ENCODE results near the gene CYP4X1.
A peak's percentile ranks its signal among the peaks of the same experiment; 100 is the strongest.
"Not testable (repeated sequence)": the region's sequence is repeated elsewhere in the genome, so short reads cannot be mapped to it uniquely, and the experiment has no call there.

Gene CYP4X1, protein sequence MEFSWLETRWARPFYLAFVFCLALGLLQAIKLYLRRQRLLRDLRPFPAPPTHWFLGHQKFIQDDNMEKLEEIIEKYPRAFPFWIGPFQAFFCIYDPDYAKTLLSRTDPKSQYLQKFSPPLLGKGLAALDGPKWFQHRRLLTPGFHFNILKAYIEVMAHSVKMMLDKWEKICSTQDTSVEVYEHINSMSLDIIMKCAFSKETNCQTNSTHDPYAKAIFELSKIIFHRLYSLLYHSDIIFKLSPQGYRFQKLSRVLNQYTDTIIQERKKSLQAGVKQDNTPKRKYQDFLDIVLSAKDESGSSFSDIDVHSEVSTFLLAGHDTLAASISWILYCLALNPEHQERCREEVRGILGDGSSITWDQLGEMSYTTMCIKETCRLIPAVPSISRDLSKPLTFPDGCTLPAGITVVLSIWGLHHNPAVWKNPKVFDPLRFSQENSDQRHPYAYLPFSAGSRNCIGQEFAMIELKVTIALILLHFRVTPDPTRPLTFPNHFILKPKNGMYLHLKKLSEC

DNA sequence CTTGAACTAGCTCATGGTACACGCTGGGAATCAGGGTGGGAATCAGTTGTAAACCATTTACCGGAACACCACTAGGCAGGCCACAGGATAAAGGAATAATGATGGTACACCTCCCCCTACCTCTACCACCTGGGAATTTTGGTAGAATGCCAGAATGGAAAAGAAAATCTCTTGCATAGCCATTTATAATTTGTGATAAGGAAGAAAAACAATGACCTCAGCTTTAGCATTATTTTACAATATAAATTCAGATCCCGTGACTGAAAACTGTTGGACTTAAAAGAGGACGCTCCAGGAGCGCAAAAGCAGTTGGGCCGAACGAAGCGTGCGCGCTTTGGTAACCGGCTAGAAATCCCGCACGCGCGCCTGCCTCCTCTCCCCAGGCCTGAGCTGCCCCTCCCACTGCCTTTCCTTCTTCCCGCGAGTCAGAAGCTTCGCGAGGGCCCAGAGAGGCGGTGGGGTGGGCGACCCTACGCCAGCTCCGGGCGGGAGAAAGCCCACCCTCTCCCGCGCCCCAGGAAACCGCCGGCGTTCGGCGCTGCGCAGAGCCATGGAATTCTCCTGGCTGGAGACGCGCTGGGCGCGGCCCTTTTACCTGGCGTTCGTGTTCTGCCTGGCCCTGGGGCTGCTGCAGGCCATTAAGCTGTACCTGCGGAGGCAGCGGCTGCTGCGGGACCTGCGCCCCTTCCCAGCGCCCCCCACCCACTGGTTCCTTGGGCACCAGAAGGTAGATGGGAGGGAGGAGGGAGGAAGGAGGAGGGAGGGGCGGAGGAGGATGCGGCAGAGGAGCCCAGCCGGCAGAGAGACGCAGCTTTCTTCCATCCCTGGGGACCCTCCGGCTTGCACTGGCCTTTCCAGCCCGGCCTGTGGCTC lies at the start of gene CYP4X1:
Gene CYP4X1 (plus strand): TSS at position 402 of the 873 bp plus-strand sequence. CDS start 149 bp downstream, at position 551.
- Histone ChIP-seq H3K4me2 (ENCODE audit: low read length) (peak within 1 kb of the TSS; percentile 34), H3K9ac (no peak within 1 kb of the TSS), H3K36me3 (ENCODE audit: control insufficient read depth, insufficient read depth, low read length) (no peaks in the 10 kb centered on the region), H3K27me3 (ENCODE audit: control insufficient read depth, insufficient read depth, low read length) (no peaks in the 10 kb centered on the region), H3K9me3 (ENCODE audit: control insufficient read depth, low read length) (no peaks in the 10 kb centered on the region), H3K27ac (peak within 1 kb of the TSS; percentile 49), H2AFZ (no peak within 1 kb of the TSS), H3K4me3 (ENCODE audit: low read depth, low read length) (peak within 1 kb of the TSS; percentile 27), H3K79me2 (no peaks in the 10 kb centered on the region), H3K4me1 (no peaks in the 10 kb centered on the region)
- TF ChIP-seq, protein P1, sequence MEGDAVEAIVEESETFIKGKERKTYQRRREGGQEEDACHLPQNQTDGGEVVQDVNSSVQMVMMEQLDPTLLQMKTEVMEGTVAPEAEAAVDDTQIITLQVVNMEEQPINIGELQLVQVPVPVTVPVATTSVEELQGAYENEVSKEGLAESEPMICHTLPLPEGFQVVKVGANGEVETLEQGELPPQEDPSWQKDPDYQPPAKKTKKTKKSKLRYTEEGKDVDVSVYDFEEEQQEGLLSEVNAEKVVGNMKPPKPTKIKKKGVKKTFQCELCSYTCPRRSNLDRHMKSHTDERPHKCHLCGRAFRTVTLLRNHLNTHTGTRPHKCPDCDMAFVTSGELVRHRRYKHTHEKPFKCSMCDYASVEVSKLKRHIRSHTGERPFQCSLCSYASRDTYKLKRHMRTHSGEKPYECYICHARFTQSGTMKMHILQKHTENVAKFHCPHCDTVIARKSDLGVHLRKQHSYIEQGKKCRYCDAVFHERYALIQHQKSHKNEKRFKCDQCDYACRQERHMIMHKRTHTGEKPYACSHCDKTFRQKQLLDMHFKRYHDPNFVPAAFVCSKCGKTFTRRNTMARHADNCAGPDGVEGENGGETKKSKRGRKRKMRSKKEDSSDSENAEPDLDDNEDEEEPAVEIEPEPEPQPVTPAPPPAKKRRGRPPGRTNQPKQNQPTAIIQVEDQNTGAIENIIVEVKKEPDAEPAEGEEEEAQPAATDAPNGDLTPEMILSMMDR (IDR thresholded peaks at IDR 0.05): no peak

DNA sequence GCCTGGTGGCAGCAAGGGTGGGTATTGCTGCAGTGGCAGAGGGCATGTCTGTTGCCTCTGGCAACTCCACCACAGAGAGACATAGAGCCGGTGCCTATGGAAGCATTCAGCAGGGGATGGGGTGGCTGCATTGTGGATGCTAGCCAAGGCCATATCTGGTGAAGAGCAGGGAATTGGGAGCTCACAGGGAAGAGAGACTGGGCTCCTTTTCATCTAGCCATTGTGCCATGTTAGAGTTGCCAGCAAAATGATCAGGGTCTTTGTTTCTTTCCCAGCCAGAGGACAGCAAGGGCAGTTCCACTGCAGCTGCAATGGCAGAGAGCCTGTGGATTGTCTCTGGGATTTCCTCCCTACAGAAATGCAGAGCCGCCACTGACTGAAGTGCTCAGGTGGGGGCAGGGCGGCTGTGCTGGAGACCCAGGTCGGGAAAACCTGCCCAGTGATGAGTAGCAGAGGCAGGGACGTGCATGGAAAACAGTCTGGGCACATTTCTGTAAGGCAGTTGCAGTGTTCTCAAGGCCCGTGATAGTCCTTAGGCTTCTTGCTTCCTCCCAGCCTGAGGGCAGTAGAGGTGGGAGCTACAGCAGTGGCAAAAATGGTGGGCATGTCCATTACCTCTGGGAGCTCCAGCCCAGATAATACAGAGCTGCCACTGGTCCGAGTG lies 40.2 kb upstream of the CYP4X1 start:
- TF ChIP-seq, protein P1 (IDR thresholded peaks at IDR 0.05): no peak
- Histone ChIP-seq H3K79me2 (no peaks in the 10 kb centered on the region), H3K27ac (no peak overlapping the region), H3K9me3 (ENCODE audit: control insufficient read depth, low read length) (no peaks in the 10 kb centered on the region), H3K4me3 (ENCODE audit: low read depth, low read length) (no peak overlapping the region), H2AFZ (no peak overlapping the region), H3K27me3 (ENCODE audit: control insufficient read depth, insufficient read depth, low read length) (no peaks in the 10 kb centered on the region), H3K4me2 (ENCODE audit: low read length) (no peak overlapping the region), H3K4me1 (no peaks in the 10 kb centered on the region), H3K36me3 (ENCODE audit: control insufficient read depth, insufficient read depth, low read length) (no peaks in the 10 kb centered on the region), H3K9ac (no peak overlapping the region)

DNA sequence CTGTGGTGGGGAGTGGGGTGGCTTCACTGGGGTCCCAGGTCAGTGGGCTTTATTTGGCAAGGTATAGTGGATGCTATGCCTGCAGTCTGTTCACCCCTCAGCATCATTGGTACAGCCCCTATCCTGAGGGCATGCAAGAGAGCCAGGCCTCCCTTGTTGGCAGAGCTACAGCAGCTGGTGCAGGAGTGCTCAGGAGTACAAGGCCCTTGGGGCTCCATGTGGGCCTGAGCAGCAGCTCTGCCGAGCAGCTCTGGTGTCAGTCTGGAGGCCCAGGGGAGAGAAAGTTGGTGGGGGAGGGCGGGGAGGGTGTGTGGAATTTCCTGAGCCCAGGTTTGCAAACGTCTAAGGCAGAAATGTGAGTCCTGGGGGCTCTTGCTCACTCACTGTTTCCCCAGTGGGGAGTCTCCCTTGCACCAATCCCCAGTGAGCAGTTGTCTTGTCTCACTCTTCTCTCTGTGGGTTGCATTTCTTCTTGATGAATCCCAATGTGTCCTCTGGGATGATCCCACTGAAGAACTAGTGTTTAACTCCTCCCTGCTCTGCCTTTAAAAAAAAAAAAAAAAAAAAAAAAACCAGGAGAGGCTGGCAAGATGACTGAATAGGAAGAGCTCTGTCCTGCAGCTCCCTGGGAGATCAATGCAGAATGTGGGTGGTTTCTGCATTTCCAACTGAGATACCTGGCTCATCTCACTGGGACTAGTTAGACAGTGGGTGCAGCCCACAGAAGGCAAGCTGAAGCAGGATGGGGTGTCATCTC lies 39.5 kb upstream of the CYP4X1 start:
- TF ChIP-seq, protein P1 (IDR thresholded peaks at IDR 0.05): no peak
- Histone ChIP-seq H3K27me3 (ENCODE audit: control insufficient read depth, insufficient read depth, low read length) (no peaks in the 10 kb centered on the region), H3K9me3 (ENCODE audit: control insufficient read depth, low read length) (no peaks in the 10 kb centered on the region), H2AFZ (no peak overlapping the region), H3K36me3 (ENCODE audit: control insufficient read depth, insufficient read depth, low read length) (no peaks in the 10 kb centered on the region), H3K27ac (no peak overlapping the region), H3K4me3 (ENCODE audit: low read depth, low read length) (no peak overlapping the region), H3K9ac (no peak overlapping the region), H3K4me1 (no peaks in the 10 kb centered on the region), H3K79me2 (no peaks in the 10 kb centered on the region), H3K4me2 (ENCODE audit: low read length) (no peak overlapping the region)

DNA sequence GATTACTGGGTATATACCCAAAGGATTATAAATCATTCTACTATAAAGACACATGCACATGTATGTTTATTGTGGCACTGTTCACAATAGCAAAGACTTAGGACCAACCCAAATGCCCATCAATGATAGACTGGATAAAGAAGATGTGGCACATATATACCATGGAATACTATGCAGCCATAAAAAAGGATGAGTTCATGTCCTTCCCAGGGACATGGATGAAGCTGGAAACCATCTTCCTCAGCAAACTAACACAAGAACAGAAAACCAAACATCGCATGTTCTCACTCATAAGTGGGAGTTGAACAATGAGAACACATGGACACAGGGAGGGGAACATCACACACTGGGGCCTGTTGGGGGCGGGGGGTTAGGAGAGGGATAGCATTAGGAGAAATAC lies 32.9 kb upstream of the CYP4X1 start:
- H3K4me1 ChIP-seq: not testable (repeated sequence)

More for the DNA sequence above, 32.9 kb upstream of the CYP4X1 start:
- H3K27ac ChIP-seq; H2AFZ ChIP-seq; H3K4me2 ChIP-seq (ENCODE audit: low read length); H3K9me3 ChIP-seq (ENCODE audit: control insufficient read depth, low read length); H3K9ac ChIP-seq; H3K36me3 ChIP-seq (ENCODE audit: control insufficient read depth, insufficient read depth, low read length); H3K27me3 ChIP-seq (ENCODE audit: control insufficient read depth, insufficient read depth, low read length); H3K79me2 ChIP-seq; H3K4me3 ChIP-seq (ENCODE audit: low read depth, low read length): not testable (repeated sequence)

All from parathyroid adenoma (tissue), 2 donors.